Activated naive CD8-positive, alpha-beta T cell treated with anti-CD3 and anti-CD28 coated beads, Interleukin-2, amount 50 U/mL, for 24 hours (primary cell): ENCODE data around the gene CTNNA3.

ENCODE experiments used
- ATAC-seq: fragments of 150-1000 bp; cut with Tn5 transposase; one replicate; pipeline ENCODE4 v1.10.0; 2021
- DNase-seq: peaks from one replicate; pipeline ENCODE4 v3.0.0; 2021
- H3K27ac Mint-ChIP-seq: one replicate; pipeline ENCODE4 v1.8.0; 2021; ENCODE audit warnings: mild to moderate bottlenecking, mixed read lengths
- H3K27me3 Mint-ChIP-seq: one replicate; pipeline ENCODE4 v1.8.0; 2021; ENCODE audit warnings: mixed read lengths
- H3K36me3 Mint-ChIP-seq: one replicate; pipeline ENCODE4 v1.8.0; 2021; ENCODE audit warnings: low read depth, mixed read lengths
- H3K4me1 Mint-ChIP-seq: one replicate; pipeline ENCODE4 v1.8.0; 2021; ENCODE audit warnings: mixed read lengths
- H3K4me3 Mint-ChIP-seq: one replicate; pipeline ENCODE4 v1.8.0; 2021; ENCODE audit warnings: mild to moderate bottlenecking, moderate library complexity, mixed read lengths
- H3K9me3 Mint-ChIP-seq: one replicate; pipeline ENCODE4 v1.8.0; 2021; ENCODE audit warnings: mixed read lengths

Gene CTNNA3

GRCh38 chr10:67045404-67045803 is 650.6 kb downstream of the CTNNA3 start:
- H3K9me3 Mint-ChIP-seq: no peaks in the 10 kb centered on the region
- DNase-seq (no peak), ATAC-seq (no peak)
- H3K27me3 Mint-ChIP-seq: no peaks in the 10 kb centered on the region
- no peak overlapping the region for H3K27ac Mint-ChIP-seq
- no peaks in the 10 kb centered on the region for H3K36me3 Mint-ChIP-seq
- no peak overlapping the region for H3K4me3 Mint-ChIP-seq
- H3K4me1 Mint-ChIP-seq: no peaks in the 10 kb centered on the region

- DNase-seq (no peak), ATAC-seq (no peak)
- Mint-ChIP-seq H3K27me3 (no peaks in the 10 kb centered on the region), H3K27ac (no peak overlapping the region), H3K4me1 (no peaks in the 10 kb centered on the region), H3K36me3 (no peaks in the 10 kb centered on the region), H3K9me3 (no peaks in the 10 kb centered on the region), H3K4me3 (no peak overlapping the region)
Measured at GRCh38 chr10:67043041-67043440, 653.0 kb downstream of the CTNNA3 start.

- ATAC-seq: no peak
- H3K36me3 Mint-ChIP-seq: no peaks in the 10 kb centered on the region
Measured at GRCh38 chr10:67036808-67037207, 659.2 kb downstream of the CTNNA3 start.

GRCh38 chr10:67033878-67034277 is 662.1 kb downstream of the CTNNA3 start:
- H3K4me3 Mint-ChIP-seq: no peak overlapping the region
- H3K27me3 Mint-ChIP-seq: no peaks in the 10 kb centered on the region
- ATAC-seq (no peak), DNase-seq (no peak)
- H3K4me1 Mint-ChIP-seq: no peaks in the 10 kb centered on the region
- H3K9me3 Mint-ChIP-seq: peaks cover 4% of the 10 kb centered on the region
- no peak overlapping the region for H3K27ac Mint-ChIP-seq
- no peaks in the 10 kb centered on the region for H3K36me3 Mint-ChIP-seq

More at GRCh38 chr10:67036808-67037207, 659.2 kb downstream of the CTNNA3 start:
- no peak for DNase-seq
- Mint-ChIP-seq H3K9me3 (peaks cover 4% of the 10 kb centered on the region), H3K27me3 (no peaks in the 10 kb centered on the region), H3K4me3 (no peak overlapping the region), H3K4me1 (no peaks in the 10 kb centered on the region), H3K27ac (no peak overlapping the region)

GRCh38 chr10:67022099-67022498 is 673.9 kb downstream of the CTNNA3 start:
- Mint-ChIP-seq H3K9me3 (peaks cover 3% of the 10 kb centered on the region), H3K4me1 (no peaks in the 10 kb centered on the region), H3K36me3 (peaks cover 1% of the 10 kb centered on the region), H3K27ac (no peak overlapping the region), H3K27me3 (no peaks in the 10 kb centered on the region), H3K4me3 (no peak overlapping the region)
- DNase-seq (no peak), ATAC-seq (no peak)

GRCh38 chr10:67017218-67017617 is 678.8 kb downstream of the CTNNA3 start:
- Mint-ChIP-seq H3K36me3 (peaks cover 1% of the 10 kb centered on the region), H3K27ac (no peak overlapping the region), H3K27me3 (no peaks in the 10 kb centered on the region), H3K4me1 (no peaks in the 10 kb centered on the region), H3K4me3 (no peak overlapping the region), H3K9me3 (peaks cover 6% of the 10 kb centered on the region)
- no peak for ATAC-seq
- no peak for DNase-seq

GRCh38 chr10:67015225-67015624 is 680.8 kb downstream of the CTNNA3 start:
- DNase-seq: no peak
- Mint-ChIP-seq H3K36me3 (peaks cover 1% of the 10 kb centered on the region), H3K27ac (no peak overlapping the region), H3K27me3 (no peaks in the 10 kb centered on the region), H3K4me3 (no peak overlapping the region), H3K9me3 (peaks cover 6% of the 10 kb centered on the region), H3K4me1 (no peaks in the 10 kb centered on the region)
- no peak for ATAC-seq

GRCh38 chr10:67011981-67012380 is 684.0 kb downstream of the CTNNA3 start:
- ATAC-seq: no peak

GRCh38 chr10:67011480-67011879 is 684.5 kb downstream of the CTNNA3 start:
- DNase-seq (no peak), ATAC-seq (no peak)
- H3K9me3 Mint-ChIP-seq: peaks cover 6% of the 10 kb centered on the region
- no peaks in the 10 kb centered on the region for H3K4me1 Mint-ChIP-seq
- no peaks in the 10 kb centered on the region for H3K36me3 Mint-ChIP-seq
- H3K27me3 Mint-ChIP-seq: peaks cover 2% of the 10 kb centered on the region
- no peak overlapping the region for H3K4me3 Mint-ChIP-seq
- no peak overlapping the region for H3K27ac Mint-ChIP-seq

More at GRCh38 chr10:67011981-67012380, 684.0 kb downstream of the CTNNA3 start:
- no peak for DNase-seq
- Mint-ChIP-seq H3K4me1 (no peaks in the 10 kb centered on the region), H3K27me3 (peaks cover 2% of the 10 kb centered on the region), H3K4me3 (no peak overlapping the region), H3K36me3 (no peaks in the 10 kb centered on the region), H3K27ac (no peak overlapping the region), H3K9me3 (peaks cover 6% of the 10 kb centered on the region)

- DNase-seq (no peak), ATAC-seq (no peak)
- Mint-ChIP-seq H3K27ac (no peak overlapping the region), H3K4me3 (no peak overlapping the region), H3K27me3 (peaks cover 2% of the 10 kb centered on the region), H3K4me1 (no peaks in the 10 kb centered on the region), H3K36me3 (no peaks in the 10 kb centered on the region), H3K9me3 (no peaks in the 10 kb centered on the region)
Measured at GRCh38 chr10:67005981-67006380, 690.0 kb downstream of the CTNNA3 start.

- H3K27ac Mint-ChIP-seq: no peak overlapping the region
- peaks cover 2% of the 10 kb centered on the region for H3K27me3 Mint-ChIP-seq
- DNase-seq (no peak), ATAC-seq (no peak)
- H3K9me3 Mint-ChIP-seq: no peaks in the 10 kb centered on the region
- H3K4me1 Mint-ChIP-seq: no peaks in the 10 kb centered on the region
- H3K4me3 Mint-ChIP-seq: no peak overlapping the region
- H3K36me3 Mint-ChIP-seq: no peaks in the 10 kb centered on the region
Measured at GRCh38 chr10:67004690-67005089, 691.3 kb downstream of the CTNNA3 start.

- H3K27ac Mint-ChIP-seq: no peak overlapping the region
- no peak for DNase-seq
- ATAC-seq: no peak
- H3K27me3 Mint-ChIP-seq: no peaks in the 10 kb centered on the region
- H3K4me1 Mint-ChIP-seq: no peaks in the 10 kb centered on the region
- no peak overlapping the region for H3K4me3 Mint-ChIP-seq
- no peaks in the 10 kb centered on the region for H3K9me3 Mint-ChIP-seq
- no peaks in the 10 kb centered on the region for H3K36me3 Mint-ChIP-seq
Measured at GRCh38 chr10:66999762-67000545, 696.0 kb downstream of the CTNNA3 start.

- Mint-ChIP-seq H3K4me1 (no peaks in the 10 kb centered on the region), H3K27me3 (no peaks in the 10 kb centered on the region), H3K4me3 (no peak overlapping the region), H3K9me3 (no peaks in the 10 kb centered on the region), H3K27ac (no peak overlapping the region), H3K36me3 (no peaks in the 10 kb centered on the region)
- ATAC-seq: no peak
- DNase-seq: no peak
Measured at GRCh38 chr10:66996996-66997395, 699.0 kb downstream of the CTNNA3 start.

- ATAC-seq: no peak
- Mint-ChIP-seq H3K4me3 (no peak overlapping the region), H3K27me3 (no peaks in the 10 kb centered on the region), H3K4me1 (no peaks in the 10 kb centered on the region), H3K9me3 (no peaks in the 10 kb centered on the region), H3K36me3 (no peaks in the 10 kb centered on the region), H3K27ac (no peak overlapping the region)
- DNase-seq: no peak
Measured at GRCh38 chr10:66990143-66990830, 705.7 kb downstream of the CTNNA3 start.

- Mint-ChIP-seq H3K27me3 (peaks cover 2% of the 10 kb centered on the region), H3K27ac (no peak overlapping the region), H3K9me3 (peaks cover 5% of the 10 kb centered on the region), H3K36me3 (no peaks in the 10 kb centered on the region), H3K4me3 (no peak overlapping the region), H3K4me1 (no peaks in the 10 kb centered on the region)
- no peak for ATAC-seq
- no peak for DNase-seq
Measured at GRCh38 chr10:66983475-66983818, 712.5 kb downstream of the CTNNA3 start.
